ENCODE measurements around the gene STPG2.
A peak's percentile ranks its signal among the peaks of the same experiment; 100 is the strongest.
"Not testable (repeated sequence)": the region's sequence is repeated elsewhere in the genome, so short reads cannot be mapped to it uniquely, and the experiment has no call there.

The STPG2 gene

DNA sequence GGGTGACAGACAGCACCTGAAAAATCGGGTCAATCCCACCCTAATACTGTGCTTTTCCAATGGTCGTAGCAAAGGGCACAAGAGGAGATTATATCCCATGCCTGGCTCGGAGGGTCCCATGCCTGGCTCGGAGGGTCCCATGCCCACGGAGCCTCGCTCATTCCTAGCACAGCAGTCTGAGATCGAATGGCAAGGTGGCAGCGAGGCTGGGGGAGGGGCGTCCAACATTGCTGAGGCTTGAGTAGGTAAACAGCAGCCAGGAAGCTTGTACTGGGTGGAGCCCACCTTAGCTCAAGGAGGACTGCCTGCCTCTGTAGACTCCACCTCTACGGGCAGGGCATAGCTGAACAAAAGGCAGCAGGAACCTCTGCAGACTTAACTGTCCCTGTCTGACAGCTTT is 365.1 kb downstream of the STPG2 start:
- no peak for DNase-seq

DNA sequence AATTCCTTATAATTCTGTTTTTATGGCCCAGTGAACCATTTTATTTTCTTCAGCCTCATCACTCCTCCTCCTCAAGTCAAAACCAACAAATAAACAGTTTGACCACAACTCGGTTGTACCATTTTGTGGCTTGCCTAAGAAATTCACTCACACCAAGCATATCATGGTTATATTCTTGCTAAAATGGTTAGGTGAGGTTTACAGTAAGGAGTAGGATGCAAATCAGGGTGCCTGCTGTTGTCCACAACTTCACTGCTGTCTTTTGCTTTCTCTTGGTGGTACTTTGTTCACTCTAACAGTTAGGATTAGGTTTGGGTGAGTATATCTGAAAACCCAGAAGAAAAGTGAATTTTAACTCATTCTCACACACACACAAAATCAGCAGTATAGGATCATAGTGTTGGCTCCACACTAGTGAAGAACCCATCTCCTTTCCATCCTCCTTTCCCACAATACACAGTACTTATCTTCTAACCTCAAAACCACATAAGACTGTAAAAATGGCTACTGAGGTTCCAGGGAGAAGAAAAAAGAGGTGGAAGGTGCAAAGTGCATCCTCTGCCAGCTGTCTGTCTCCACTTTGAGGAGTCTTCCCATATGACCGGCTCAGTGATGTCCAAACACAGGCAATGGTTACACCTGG is 368.8 kb downstream of the STPG2 start:
- no peak for DNase-seq

DNA sequence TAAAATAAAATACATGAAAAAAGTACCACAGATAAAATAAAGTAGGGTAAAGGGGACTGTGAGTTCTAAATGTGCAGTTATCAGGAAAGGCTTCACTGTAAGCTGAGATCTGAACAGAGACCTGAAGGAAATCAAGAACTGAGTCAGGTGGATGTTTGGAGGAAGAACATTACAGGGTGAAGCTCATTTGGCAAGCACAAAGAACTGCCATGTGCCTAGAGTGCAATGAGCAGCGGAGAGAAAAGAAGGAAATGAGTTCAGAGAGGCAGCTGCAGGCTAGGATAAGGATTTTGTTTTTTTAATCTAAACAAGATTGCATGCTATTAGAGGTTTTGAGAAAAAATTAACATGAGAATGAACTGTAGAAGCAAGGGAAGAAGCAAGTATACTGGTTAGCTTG is 373.1 kb downstream of the STPG2 start:
- no peak for DNase-seq

DNA sequence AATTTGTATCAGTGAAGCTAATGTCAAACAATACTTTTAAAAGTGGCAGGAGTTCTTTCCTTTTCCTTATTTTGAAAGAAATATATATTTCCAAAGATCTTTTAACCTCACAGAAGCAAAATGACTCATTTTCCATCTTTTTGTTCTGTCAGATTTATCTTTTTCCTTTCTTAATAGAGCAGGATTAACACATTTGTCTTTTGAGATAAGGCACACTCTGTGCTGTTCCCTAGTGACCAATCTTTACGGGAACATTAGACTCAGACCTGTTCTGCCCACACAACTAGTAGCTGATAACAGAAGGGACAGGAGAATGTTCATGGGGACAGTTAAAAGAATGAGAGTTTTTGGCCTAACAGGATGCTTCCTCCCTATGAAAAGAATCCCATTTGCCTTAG is 381.2 kb downstream of the STPG2 start:
- DNase-seq, result no peak

DNA sequence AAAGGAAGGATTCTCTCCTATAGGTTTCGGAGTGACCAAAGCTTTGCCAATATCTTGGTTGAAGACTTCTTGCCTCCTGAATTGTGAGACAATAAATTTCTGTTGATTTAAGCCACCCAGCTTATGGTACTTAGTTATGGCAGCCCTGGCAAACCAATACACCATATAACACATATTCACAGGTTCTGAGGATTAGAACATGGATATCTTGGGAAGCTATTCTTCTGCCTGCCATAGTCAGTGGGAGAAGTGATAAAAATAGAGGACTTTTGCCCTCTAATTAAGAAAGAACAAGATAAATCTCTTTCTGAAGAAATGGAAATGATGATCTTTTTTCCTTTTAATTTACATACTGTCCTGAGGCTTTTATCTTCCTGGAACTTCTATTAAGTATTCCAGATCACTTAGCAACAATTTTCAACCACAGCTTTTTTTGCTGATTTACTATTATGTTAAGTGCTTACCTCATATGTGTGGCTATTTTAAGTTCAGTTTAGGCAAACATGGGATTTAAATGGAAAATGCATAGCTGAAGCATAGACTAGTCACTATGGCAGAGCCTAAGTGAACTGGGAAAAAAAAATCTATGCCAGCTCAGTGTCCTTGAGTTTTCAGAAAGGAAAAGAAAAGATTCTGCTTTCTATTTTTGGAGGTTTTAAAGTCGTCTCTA is 381.7 kb downstream of the STPG2 start:
- no peak for DNase-seq

DNA sequence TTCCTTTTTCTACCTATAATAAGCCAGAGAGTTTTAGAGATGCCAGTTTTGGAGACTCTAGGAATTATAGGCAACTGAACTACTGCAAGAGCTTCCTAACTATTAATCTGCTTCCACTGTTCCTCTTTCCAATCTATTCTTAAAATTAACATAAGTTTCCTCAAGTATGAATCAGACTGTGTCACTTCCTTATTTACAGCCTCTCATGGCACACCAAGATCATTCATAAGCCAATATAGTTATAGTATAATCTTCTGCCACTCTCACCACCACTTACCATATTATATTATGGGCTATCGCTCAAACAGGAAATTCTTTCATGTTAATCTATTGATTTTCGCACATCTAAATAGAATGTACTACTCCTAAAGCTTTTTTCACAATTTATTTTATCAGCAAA is 383.5 kb downstream of the STPG2 start:
- no peak for DNase-seq

DNA sequence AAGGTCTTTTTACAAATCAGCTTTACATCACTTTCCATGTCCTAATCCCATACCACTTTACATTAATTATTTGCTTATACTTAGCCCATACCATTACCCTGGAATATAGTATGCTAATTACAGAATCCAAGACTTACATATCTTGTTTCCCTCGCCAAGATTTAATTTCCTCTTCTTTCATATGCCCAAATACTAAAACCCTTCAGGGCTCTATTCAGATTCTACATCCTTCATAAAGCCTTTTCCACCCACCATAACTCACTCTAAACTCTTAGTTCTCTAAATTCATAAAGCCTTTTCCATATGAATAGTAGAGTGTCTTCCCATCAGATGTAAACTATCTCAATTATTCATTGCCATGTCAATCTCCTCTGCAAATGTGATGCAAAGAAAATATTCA is 390.7 kb downstream of the STPG2 start:
- DNase-seq, result no peak

DNA sequence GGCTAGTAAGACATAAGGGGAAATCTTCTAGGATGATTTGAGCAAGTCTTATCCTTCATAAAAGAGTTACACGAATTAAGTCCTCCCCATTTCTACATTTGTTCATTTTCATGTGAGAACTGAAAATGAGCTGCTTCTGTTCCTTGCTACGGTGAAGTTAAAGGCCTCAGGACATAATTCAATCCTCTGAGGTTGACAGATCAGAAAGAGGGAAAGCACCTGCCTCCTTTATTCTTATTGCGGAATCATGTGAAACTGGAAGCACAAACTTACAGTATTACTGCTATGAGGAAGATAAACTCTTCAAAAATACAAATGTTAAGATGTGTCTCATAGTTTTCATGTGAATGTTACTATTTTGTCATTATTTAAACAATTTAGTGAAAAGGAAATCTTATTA is 395.3 kb downstream of the STPG2 start:
- DNase-seq, result no peak

DNA sequence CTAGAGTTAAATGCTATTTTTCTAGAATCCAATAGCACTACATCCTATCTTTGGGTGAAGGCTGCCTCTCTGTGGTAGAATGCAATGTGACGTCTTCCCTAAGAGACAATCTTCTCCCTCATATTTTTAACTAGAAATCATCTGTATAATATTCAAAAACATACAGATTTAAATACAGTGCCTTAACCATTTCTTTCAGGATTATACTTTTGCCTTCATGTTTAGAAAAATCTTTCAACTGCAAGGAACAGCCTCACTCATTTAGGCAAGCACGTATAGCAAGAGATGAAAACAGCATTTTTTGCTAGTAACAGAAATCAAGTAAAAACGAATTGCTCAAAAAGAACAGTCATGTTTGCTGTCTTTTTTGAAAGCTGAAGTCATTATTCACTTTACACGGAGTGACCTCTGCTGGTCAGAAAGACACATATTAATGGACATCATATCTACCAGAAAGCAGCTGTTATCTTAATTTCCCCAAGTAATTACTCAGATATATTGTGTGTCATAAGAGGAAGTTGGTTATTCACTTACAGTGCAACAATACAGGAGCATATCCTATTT is 422.3 kb downstream of the STPG2 start:
- peak; percentile 10 for DNase-seq

DNA sequence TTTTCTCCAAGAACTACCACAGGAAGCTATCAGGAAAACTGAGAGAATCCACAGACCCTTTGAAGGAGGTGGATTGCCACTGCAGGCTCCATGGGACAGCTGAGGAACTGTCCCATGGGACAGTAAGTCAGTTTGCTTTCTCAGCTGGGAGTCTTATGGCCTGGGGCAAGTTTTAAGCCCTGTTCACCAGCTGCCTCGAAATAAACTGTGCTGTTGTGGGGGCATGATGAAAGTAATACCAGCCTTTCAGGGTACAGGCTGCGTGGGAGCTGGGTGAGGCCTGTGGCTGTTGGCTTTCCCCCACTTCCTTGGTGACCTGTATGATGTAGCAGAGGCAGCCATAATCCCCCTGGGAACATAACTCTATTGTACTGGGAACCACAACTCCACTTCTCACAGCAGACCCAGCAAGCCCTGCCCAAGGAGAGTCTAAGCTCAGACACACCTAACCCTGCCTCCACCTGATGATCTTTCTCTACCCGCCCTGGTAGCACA is 452.1 kb downstream of the STPG2 start:
- DNase-seq, result no peak

DNA sequence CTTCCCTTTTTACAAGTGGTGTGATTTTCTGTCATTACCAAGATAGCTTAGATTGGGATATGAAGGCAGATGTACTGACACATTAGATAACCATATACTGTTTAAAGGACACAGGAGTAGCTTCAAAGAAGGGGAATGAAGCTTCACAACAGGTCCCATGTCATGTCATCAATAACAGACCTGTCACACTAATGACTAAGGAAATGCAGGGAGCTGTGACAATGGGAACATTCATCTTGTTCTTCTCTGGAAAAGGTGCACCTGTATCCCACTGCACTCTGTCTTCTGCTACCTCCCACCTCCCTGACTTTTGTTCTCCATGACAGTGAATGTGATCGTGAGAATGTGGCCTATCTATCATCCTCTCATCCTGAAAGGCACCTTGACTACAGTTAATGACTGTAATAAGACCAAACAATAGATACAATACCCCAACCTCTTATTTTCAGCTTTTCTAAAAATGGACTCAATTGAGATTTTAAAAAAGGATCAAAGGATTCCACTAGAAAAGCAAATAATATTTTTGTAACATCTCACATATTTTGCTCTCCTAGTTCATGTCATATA is 472.5 kb downstream of the STPG2 start:
- no peak for DNase-seq

DNA sequence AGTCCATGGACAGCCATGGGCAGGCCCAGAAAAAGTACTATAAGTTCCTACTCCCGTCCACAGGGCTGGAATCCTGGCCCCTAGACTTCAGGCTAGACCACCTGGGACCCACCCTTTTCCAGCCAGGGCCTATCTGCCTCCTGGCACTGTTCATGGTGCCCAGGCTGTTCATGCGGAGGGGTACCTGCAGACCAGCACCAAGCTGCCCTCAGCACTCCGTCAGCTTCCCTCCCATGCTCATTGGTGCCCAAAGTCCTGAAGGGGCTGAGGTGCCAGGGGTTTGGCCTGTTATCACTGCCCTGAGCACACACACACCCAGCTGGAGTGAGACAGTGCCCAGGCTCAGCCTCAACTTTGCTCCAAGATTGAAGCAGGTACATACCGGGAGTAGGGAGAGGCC is 477.7 kb downstream of the STPG2 start:
- no peak for DNase-seq

DNA sequence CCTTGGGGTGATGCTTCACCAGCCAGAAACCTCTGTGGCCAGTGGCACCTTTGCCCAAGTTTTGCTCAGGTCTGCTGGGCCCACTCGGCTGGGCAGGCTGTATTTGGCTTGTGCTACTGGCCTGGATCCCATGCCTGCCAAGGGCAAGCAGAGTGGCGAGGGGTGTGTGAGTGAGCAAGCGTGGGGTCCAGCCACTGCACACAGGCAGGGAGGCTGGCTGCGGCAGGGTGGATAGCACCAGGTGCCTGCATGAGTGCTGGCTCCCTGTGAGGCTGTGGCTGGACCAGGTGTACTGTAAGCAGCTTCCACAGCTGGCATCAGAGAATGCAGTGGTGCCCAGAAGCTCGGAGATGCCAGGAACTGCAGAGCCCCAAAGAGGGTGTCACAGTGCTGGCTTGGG is 478.5 kb downstream of the STPG2 start:
- no peak for DNase-seq

DNA sequence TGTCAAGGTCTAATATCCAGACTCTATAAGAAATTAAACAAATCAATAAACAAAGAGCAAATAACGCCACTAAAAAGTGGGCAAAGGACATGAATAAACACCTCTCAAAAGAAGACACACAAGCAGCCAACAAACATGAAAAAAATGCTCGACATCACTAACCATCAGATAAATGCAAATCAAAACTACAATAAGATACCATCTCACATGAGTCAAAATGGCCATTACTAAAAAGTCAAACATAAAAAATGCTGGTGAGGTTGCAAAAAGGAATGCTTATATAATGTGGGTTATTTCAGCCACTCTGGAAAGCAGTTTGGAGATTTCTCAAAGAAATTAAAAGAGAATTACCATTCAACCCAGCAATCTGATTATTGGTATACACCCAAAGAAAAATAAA is 481.1 kb downstream of the STPG2 start:
- DNase-seq, result no peak

DNA sequence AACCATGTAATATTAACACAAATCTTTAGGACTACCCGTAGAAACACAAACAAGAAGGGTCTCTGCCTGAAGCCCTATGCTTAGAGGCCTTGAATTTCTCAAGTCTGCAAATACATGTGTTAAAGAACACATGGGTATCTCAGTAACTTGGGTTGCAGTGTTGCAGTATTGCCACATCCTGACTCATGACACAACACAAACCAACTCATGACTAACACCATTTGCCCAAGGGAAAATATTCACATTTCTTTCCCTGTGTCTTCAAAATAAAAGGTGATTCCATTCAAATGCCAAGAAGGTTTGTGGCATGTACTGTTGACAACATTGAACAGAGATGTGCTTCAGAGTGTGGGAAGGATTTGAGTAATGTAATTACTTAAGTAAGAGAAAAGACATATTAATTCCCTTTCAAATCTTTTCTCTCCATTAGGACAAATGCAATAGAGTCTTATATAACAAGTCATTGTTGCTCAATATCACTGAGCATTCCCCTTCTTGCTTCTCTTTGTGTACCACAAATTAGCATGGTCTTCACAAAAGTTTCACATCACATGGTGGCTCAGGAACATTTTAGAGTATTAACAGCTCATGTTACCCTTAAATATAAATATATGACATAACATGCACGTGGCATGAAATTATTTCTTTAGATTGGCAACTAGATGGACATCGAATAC is 487.1 kb downstream of the STPG2 start:
- no peak for DNase-seq

DNA sequence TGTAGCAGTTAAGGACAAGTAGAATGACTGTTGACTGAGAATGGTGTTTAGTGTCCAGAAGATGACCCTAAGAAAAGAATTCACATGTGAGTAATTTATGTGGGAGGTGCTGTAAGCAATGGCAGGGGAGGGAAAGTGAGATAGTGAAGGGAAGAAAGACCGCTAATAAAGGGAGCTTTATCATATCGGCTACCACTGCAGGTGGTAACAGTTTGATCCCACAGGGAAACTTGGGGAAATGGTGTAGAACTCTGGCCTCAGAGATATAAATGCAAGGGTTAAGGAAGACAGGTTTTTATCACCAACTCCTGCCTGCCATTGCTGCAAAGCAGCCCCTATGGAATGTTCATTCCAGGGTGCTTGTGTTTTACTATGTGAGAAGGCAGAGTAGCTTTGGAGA is 489.6 kb downstream of the STPG2 start:
- DNase-seq, result no peak

DNA sequence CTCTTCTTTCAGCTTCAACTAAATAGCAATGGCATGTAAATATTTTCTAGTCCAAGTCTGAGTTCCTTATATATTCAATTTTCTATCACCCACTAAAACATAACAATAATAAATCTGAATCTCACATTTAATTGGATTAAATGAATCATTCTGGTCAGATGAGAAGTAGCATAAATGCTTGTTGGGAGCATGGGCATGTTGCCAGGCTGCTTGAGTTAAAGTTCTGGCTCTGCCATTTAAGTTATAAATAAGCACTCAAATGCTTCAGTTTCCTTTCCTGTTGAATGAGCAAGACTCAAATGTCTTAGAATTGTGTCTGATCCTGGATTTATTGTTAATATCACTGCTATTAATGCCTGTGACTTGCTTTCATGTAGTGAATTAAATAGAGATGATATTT is 496.3 kb downstream of the STPG2 start:
- DNase-seq, result no peak

DNA sequence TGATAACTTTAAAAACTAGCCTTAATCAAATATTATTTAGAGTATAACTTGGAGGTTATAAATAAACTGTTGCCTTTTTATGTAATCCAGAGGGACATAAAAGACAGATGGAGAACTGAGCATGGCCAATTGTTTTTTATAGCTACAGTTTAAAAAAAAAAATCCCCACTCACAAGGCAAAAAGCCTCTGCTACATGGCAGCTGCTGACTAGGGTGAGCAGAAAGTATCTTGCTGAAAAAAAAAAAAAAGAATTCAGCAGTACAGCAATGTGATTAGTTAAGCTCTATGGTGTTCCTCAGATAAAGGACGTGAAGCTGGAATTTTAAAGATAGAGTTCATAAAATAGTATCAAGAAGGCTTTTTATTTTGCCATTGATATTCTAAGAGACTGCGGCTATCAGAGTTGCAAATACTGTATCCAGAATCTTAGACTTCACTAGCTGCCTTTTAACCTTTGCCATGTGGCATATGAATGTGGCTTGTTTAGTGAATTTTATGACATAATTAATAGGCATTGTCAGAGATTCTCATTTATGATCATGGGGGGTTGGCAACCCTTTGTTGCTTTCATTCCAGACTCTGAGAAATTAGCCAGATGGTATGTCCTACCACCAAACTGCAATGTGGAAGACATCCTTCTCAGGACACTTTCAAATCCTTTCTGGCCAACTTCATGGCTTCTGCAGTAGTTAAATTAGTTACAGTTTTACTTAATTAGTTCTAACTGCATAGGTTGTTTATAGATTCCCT is 498.0 kb downstream of the STPG2 start:
- no peak for DNase-seq

DNA sequence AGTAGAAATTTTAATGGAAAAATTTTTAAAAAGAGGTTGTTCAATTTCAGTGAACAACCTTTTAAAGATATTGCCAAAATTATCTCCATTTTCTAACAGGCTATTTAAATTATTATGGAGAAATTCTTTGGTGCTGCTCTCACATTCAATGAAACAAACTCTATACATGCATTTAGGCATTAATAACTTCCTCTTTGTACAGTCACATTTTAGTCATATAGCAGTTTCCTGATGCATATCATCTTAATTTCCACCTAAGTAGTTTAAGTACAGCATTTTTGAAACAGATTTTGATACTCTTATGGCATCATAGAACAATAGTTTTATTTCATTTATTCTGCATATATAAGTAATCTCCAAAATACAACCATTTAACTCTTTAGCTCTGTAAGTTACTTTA is 500.1 kb downstream of the STPG2 start:
- DNase-seq, result no peak

DNA sequence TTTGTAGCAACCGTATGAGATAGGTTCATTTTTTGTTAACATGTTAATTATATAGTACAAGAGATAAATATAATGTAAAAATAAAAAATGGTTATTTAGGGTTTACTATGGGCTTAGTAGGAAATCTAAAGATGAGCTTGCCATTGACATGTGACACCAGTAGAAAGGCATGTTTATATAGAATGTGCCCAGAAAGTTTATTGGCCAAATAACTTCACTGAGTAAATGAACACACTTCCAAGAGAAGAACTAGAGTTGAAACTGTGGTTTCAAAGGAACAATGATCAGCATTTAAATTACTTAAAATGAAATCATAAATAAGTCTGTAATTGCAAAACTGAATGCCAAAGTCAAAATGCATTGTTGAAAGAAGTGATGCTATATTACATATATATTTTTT is 503.3 kb downstream of the STPG2 start:
- no peak for DNase-seq

DNA sequence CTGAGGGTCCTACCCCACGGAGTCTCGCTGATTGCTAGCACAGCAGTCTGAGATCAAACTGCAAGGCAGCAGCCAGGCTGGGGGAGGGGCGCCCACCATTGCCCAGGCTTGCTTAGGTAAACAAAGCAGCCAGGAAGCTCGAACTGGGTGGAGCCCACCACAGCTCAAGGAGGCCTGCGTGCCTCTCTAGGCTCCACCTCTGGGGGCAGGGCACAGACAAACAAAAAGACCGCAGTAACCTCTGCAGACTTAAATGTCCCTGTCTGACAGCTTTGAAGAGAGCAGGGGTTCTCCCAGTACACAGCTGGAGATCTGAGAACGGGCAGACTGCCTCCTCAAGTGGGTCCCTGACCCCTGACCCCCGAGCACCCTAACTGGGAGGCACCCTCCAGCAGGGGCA is 509.4 kb downstream of the STPG2 start:
- DNase-seq, result not testable (repeated sequence)

DNA sequence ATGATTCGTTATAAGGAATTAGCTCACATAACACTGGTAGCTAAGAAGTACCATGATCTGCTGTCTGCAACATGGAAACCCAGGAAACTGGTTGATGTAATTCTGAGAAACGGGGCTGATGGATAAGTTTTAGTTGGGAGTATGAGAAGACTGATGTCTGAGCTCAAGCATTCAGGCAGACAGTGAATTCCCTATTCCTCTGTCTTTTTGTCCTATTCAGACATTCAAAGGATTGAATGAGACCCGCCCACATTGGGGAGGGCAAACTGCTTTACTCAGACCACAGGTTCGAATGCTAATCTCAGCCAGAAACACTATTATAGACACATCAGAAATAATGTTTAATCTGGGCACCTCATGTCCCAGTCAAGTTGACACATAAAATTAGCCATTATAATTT is 515.5 kb downstream of the STPG2 start:
- DNase-seq, result no peak

DNA sequence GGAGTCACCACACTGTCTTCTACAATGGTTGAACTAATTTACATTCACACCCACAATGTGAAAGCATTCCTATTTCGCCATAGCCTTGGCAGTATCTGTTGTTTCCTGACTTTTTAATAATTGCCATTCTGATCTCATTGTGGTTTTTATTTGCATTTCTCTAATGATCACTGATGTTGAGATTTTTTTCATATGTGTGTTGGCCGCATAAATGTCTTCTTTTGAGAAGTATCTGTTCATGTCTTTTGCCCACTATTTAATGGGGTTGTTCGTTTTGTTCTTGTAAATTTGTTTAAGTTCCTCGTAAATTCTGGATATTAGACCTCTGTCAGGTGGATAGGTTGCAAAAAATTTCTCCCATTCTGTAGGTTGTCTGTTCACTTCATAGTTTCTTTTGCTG is 519.1 kb downstream of the STPG2 start:
- no peak for DNase-seq
